Erythroblast (primary cell): ENCODE measurements around the gene GJE1.
"Not testable (repeated sequence)": the region's sequence is repeated elsewhere in the genome, so short reads cannot be mapped to it uniquely, and the experiment has no call there.

Experiments used
- GATA1 ChIP-seq: IDR thresholded peaks from 2 replicates; pipeline ENCODE4 v1.6.1; 2011; ENCODE audit warnings: low read depth, mild to moderate bottlenecking, control low read depth, low read length, moderate library complexity
- POLR2A ChIP-seq: IDR thresholded peaks from 2 replicates; pipeline ENCODE4 v1.6.1; 2011; ENCODE audit warnings: mild to moderate bottlenecking, low read length

- TF ChIP-seq POLR2A, GATA1: not testable (repeated sequence)
These were observed 27.9 kb upstream of the GJE1 start for GRCh38 chr6:142104820-142105219.
